Ectodermal cell (in vitro differentiated cells): ENCODE data around the gene PIEZO2.

Source experiments
- H3K27ac ChIP-seq: 2 replicates; pipeline ENCODE4 v1.7.0; 2013; ENCODE audit warnings: mild to moderate bottlenecking, low read depth, low read length; ENCODE audit not compliant: insufficient read depth, poor library complexity, severe bottlenecking
- H3K27me3 ChIP-seq: 2 replicates; pipeline ENCODE4 v1.7.0; 2013; ENCODE audit warnings: mild to moderate bottlenecking, low read length; ENCODE audit not compliant: insufficient read depth, control insufficient read depth, poor library complexity, severe bottlenecking
- H3K36me3 ChIP-seq: one replicate; pipeline ENCODE4 v1.7.0; 2013; ENCODE audit warnings: low read length; ENCODE audit not compliant: control insufficient read depth, insufficient read depth
- H3K4me1 ChIP-seq: one replicate; pipeline ENCODE4 v1.7.0; 2013; ENCODE audit warnings: low read length; ENCODE audit not compliant: control insufficient read depth, insufficient read depth
- H3K4me3 ChIP-seq: 2 replicates; pipeline ENCODE4 v1.7.0; 2013; ENCODE audit warnings: low read depth, low read length, control low read depth; ENCODE audit not compliant: insufficient read depth
- H3K9me3 ChIP-seq: 2 replicates; pipeline ENCODE4 v1.7.0; 2013; ENCODE audit warnings: mild to moderate bottlenecking, low read length, moderate library complexity; ENCODE audit not compliant: control insufficient read depth
- WGBS, 2 experiments: methylation state at CpG; one replicate each; pipeline ENCODE4 v1.1.7; 2013; ENCODE audit warnings: missing lambda C conversion rate in 2 of 2; 5-methylcytosine and 5-hydroxymethylcytosine counted together

PIEZO2 gene

DNA sequence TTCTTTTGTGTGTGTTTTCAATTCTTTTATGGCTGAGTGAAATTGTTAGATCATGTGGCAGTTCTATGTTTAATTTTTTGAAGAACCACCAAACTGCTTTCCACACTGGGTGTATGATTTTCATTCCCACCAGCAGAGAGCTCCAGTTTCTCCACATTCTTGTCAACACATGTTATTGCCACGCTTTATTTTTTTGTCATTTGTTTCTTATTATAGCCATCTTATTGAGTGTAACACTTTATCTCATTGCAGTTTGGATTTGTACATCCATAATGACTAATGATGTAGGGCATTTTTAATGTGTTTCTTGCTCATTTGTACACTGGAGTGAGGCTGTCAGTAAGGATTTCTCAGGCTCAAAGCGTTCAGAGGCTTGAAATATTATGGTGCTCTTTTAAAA, 184.2 kb downstream of the PIEZO2 start:
- 97 to 100% methylated on average over 1 to 2 of the region's 2 CpGs for WGBS, 2 experiments
- Histone ChIP-seq H3K9me3 (no peaks in the 10 kb centered on the region), H3K27ac (no peak overlapping the region), H3K27me3 (no peaks in the 10 kb centered on the region), H3K36me3 (no peaks in the 10 kb centered on the region), H3K4me1 (no peaks in the 10 kb centered on the region), H3K4me3 (no peak overlapping the region)

DNA sequence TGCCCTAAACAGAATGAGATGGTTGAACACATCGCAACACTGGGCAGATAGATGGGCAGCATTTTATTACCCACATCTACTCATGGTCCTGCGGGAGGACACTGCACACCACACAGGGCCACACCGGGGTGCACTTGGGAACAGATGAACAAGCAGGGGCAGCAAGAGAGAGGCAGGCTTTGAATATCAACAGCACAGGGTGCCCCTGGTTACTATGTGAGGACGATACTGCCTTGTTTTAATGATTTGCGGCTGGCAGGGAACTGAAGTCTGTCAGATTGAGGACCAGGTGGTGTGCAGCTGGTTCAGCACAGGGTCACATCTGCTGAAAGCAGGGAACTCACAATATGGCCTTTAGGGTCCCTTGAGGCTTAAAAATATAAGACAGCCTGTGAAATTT, 195.7 kb downstream of the PIEZO2 start:
- Histone ChIP-seq H3K4me1 (no peaks in the 10 kb centered on the region), H3K27ac (no peak overlapping the region), H3K36me3 (no peaks in the 10 kb centered on the region), H3K9me3 (no peaks in the 10 kb centered on the region), H3K4me3 (no peak overlapping the region), H3K27me3 (no peaks in the 10 kb centered on the region)
- WGBS, 2 experiments = 94 to 95% methylated on average over 5 of the region's 5 CpGs

DNA sequence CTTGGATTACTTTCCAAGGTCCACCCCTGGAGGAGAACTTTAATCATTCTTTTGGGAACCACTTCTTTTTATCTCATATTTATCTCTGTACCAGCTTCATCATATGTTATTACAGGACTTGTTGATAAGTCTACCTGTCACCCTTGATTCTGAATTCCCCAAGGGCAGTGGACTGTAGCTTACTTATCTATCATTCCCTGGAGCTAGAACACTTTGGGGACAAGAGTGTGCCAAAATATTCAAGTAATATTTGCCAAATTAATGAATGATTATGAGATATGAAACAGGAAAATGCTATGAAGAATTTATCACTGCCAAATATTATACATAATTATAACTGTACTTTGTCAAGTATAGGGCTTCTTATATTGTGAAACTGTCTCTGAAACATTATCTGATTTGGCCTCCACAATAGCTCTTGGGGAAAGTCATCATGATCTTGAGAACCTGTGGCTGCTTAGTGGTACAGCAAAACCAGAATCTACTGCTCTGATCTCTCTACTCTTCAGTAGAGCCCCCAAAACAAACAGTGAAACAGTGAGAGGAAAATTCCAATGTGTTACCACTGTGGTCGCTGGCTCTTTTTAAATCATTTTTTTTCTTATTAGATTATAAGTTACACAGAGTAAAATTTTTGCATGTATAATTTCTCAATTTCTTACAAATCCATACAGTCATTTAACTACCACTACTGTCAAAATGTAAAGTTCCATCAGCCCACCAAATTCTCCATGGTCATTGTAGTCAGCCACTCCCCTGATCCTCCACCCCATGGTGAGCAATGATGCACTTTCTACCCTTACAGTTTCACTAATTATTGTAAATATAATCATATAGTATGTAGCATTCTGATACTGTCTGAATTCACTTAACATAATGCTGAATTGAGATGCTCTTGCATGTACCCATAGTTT, 197.5 kb downstream of the PIEZO2 start:
- 60% methylated on average over 1 of the region's 1 CpG; no CpG with 5 or more reads in 1 of the 2 experiments for WGBS, 2 experiments
- no peaks in the 10 kb centered on the region for H3K27me3 ChIP-seq
- no peaks in the 10 kb centered on the region for H3K4me1 ChIP-seq
- H3K4me3 ChIP-seq = no peak overlapping the region
- H3K27ac ChIP-seq = no peak overlapping the region
- H3K36me3 ChIP-seq = no peaks in the 10 kb centered on the region
- no peaks in the 10 kb centered on the region for H3K9me3 ChIP-seq

DNA sequence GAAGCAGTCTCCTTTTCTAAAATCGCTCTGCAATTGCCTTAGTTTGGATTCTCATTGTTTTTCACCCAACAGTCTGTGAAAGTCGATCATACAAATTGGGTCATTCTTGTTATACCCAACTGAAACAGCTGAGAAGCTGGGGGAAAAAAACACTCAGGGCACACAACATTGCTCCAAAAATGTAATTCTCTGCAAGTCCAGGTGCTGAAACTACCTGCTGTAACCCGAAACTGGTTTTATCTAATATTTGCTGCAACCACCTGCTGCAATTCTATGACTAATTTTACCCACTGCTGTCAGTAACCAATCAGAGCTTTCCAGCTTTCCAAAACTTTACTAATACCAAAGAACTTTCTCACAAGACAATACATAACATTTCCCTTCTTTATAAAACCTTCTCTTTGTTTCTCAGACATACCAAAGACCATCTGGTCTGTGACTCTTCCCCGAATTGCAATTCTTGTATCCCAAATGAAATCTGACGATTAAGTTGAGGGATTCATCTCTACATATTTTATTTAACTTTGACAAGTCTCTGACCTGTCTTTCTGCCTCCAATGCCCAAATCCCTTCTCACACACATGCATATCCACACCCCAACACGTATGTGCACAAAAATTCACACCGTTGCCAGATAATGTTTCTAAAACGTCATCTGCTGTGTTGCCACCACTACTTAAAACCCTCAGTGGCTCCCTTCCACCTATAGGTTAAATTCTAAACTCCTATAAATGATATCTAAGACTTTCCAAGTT, 198.3 kb downstream of the PIEZO2 start:
- Histone ChIP-seq H3K4me3 (no peak overlapping the region), H3K27ac (no peak overlapping the region), H3K4me1 (no peaks in the 10 kb centered on the region), H3K36me3 (no peaks in the 10 kb centered on the region), H3K9me3 (peaks cover 5% of the 10 kb centered on the region), H3K27me3 (no peaks in the 10 kb centered on the region)
- WGBS, 2 experiments = 91 to 92% methylated on average over 8 of the region's 8 CpGs

DNA sequence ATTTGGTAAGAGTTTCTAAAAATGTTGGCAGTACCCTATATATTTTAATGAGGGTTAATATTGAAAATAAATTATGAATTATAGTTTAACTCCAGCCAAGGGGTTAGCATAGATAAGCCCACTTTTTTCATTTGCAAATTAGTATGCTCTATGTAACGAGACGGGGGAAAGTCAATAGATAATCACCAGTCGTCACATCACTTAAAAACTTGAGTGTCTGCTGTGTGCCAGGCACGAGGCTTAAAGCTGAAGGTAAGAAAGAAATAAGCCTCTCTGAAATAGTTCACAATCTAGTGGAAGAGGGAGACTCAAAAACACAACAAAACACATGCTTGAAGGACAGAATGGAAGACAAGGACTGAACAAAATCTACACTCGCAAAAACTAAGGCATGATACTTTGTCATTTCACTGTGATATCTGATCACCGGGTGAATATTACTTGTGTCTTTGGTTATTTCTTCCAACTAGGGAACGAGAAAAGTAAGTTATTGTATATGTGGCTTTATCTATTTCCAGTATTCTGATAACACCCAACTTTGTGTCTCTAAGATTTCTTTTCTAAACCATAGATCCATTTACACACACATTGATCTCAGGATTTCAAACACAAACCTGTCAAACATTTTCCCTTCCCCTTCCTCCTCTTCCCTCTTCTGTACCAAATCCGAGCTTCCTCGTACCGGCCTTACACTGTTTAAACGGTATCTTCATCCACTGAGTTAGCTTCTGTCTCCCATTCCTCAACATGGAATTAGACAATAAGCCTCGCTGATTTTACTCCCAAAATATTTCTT, 199.1 kb downstream of the PIEZO2 start:
- WGBS, 2 experiments = 92 to 97% methylated on average over 10 to 12 of the region's 12 CpGs
- no peaks in the 10 kb centered on the region for H3K4me1 ChIP-seq
- H3K4me3 ChIP-seq = no peak overlapping the region
- H3K27ac ChIP-seq = no peak overlapping the region
- no peaks in the 10 kb centered on the region for H3K27me3 ChIP-seq
- H3K9me3 ChIP-seq = peaks cover 5% of the 10 kb centered on the region
- no peaks in the 10 kb centered on the region for H3K36me3 ChIP-seq

DNA sequence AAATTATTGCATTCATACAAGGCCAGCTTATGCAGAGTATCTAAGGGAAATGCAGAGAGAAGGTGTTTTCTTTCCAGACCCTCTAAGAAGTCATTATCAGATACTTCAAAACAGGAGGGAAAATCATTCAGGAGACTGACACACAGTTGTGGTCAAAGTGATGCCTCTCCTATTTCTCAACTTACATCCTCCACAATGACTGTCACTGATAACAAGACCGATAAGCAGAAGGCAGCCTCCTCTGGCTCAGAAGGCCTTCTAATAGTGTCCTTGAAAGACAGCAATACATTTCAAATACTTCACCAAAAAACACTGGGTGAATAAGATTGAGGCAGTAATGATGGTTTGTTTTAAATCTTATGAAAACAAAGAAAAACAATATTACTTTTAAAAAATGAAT, 199.7 kb downstream of the PIEZO2 start:
- H3K9me3 ChIP-seq = peaks cover 5% of the 10 kb centered on the region
- 91 to 100% methylated on average over 1 of the region's 1 CpG for WGBS, 2 experiments
- no peak overlapping the region for H3K27ac ChIP-seq
- no peaks in the 10 kb centered on the region for H3K4me1 ChIP-seq
- no peaks in the 10 kb centered on the region for H3K27me3 ChIP-seq
- no peak overlapping the region for H3K4me3 ChIP-seq
- no peaks in the 10 kb centered on the region for H3K36me3 ChIP-seq

DNA sequence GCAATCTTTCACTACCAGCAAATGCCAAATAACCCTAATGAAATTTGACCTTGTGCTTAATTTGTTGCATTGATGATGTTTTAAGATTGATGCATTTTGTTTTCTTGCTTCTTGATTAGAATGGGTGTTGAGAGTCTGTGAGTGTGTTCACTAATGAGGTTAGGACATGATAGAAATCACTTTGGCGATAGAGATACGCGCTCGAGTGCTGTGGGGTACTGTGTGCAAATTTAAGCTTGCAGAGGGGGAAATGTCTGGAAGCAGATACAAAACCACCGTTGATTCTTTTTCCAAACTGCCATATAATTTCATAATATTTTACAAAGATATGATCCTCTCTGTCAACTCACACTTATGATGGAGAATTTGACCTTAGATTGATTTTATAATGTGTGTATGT, 200.9 kb downstream of the PIEZO2 start:
- no peaks in the 10 kb centered on the region for H3K36me3 ChIP-seq
- H3K4me1 ChIP-seq = no peaks in the 10 kb centered on the region
- no peak overlapping the region for H3K4me3 ChIP-seq
- WGBS, 2 experiments = 90 to 96% methylated on average over 4 to 5 of the region's 5 CpGs
- peaks cover 5% of the 10 kb centered on the region for H3K9me3 ChIP-seq
- no peak overlapping the region for H3K27ac ChIP-seq
- H3K27me3 ChIP-seq = no peaks in the 10 kb centered on the region

DNA sequence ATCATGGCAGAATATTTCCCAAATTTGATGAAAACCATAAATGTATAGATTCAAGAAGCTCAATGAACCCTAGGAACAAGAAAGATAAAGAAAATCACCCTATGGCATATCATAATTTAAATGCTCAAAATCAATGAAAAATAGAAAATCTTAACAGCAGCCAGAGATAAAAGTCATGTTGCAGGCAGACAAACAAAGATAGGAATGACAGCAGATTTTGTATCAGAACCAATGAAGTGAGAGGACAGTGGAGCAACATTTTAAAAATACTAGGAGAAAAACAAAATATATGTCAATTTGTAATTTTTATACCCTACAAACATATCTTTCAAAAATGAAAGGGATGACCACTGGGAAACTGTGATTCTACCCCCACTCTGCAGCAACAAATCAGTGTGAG, 203.3 kb downstream of the PIEZO2 start:
- Histone ChIP-seq H3K9me3 (peaks cover 5% of the 10 kb centered on the region), H3K4me1 (no peaks in the 10 kb centered on the region), H3K27me3 (no peaks in the 10 kb centered on the region), H3K36me3 (no peaks in the 10 kb centered on the region), H3K27ac (no peak overlapping the region), H3K4me3 (no peak overlapping the region)

DNA sequence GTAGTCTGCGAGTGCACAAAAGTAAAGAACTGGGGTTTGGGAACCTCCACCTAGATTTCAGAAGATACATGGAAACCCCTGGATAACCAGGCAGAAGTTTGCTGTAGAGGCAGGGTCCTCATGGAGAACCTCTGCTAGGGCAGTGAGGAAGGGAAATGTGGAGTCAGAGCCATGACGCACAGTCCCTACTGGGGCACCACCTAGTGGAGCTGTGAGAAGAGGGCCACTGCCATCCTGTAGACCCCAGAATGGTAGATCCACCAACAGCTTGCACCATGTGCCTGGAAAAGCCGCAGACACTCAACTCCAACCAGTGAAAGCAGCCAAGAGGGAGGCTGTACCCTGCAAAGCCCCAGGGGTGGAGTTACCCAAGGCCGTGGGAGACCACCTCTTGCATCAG, 206.4 kb downstream of the PIEZO2 start:
- Histone ChIP-seq H3K27ac (no peak overlapping the region), H3K9me3 (peaks cover 5% of the 10 kb centered on the region), H3K27me3 (no peaks in the 10 kb centered on the region), H3K4me1 (no peaks in the 10 kb centered on the region), H3K4me3 (no peak overlapping the region), H3K36me3 (no peaks in the 10 kb centered on the region)
- 81% methylated on average over 4 of the region's 4 CpGs for WGBS, 2 experiments

DNA sequence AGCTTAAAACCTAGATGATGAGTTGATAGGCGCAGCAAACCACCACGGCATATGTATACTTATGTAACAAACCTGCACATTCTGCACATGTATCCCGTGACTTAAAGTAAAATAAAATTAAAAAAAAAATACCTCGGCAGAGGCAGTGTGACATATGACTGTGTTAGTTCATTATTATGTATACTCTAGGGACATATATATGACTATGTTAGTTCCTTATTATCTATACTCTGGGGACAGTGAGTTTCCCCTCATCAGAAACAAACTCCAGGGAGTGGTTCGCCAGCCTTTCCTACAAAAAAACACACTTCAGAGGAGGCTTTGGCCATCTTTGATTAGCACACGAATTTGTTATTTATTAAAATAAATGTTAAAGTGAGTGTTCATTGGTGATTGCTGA, 209.5 kb downstream of the PIEZO2 start:
- Histone ChIP-seq H3K27ac (no peak overlapping the region), H3K27me3 (no peaks in the 10 kb centered on the region), H3K4me3 (no peak overlapping the region), H3K9me3 (no peaks in the 10 kb centered on the region), H3K4me1 (peaks cover 7% of the 10 kb centered on the region), H3K36me3 (no peaks in the 10 kb centered on the region)
- 83 to 90% methylated on average over 4 to 5 of the region's 6 CpGs for WGBS, 2 experiments
